Measurements from ENCODE around the gene NFKBIL1. TPM values are rescaled to one million over a fixed set of nuclear protein-coding genes. Genes with fewer than 3 reads are reported as not detected.
"Not testable (repeated sequence)": the region's sequence is repeated elsewhere in the genome, so short reads cannot be mapped to it uniquely, and the experiment has no call there.

The NFKBIL1 gene
- total RNA-seq, result 10 to 100 TPM; 28.0 to 36.6 TPM

DNA sequence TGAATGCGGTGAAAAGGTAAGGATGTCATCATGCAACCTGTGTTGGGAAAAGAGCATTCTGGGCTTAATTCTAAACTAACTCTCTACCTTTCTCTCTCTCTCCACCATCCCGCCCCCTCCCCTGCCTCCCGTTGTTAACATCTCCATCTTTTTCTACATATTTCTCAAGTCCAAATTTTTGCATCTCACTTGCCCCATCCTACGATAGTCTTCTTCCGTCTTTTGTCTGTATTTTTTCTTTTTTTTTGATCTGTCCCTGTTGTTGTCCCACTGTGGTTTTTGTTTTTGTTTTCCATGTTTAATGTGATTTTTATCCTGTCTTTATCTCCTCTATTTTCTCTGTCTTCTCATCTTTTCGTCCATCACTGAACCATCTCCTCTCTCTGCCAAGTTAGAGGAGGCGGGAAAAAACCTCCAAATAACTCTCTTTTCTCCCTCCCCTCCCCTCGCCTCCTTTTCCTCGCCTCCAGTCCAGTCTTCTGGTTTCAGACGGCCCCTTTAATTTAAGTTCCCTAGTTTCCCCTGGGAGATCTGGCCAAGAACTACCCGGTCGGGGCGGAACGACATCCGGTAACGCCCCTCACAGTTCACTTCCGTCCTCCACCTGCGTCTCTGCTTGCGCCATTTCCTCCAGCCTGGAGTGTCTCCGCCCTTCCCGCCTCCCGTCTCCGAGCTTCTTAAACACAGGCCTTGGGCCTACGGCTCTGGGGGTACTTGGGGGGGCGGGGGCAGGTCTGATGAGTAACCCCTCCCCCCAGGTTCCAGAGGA, at the start of gene NFKBIL1:
NFKBIL1 (plus strand) TSS at position 651 of the 769 bp plus-strand sequence; CDS start at position 738, 87 bp downstream.
- DNase-seq, result peak; percentile 93 to 95
- H3K36me3 Mint-ChIP-seq (ENCODE audit: insufficient read depth in 2 of 2), result peaks cover 3 to 12% of the 10 kb centered on the region in 2 donors
- peaks cover 64% of the 10 kb centered on the region for H3K4me1 Mint-ChIP-seq (ENCODE audit: low read depth)
- H3K9me3 Mint-ChIP-seq, result no peaks in the 10 kb centered on the region
- peak; percentile 86 to 87 for ATAC-seq (replicated peaks in 1 of 2)
- no peaks in the 10 kb centered on the region for H3K27me3 Mint-ChIP-seq (ENCODE audit: low read depth)
- peak within 1 kb of the TSS; percentile 92 to 98 for H3K4me3 Mint-ChIP-seq
- peak within 1 kb of the TSS; percentile 88 for H3K27ac Mint-ChIP-seq

DNA sequence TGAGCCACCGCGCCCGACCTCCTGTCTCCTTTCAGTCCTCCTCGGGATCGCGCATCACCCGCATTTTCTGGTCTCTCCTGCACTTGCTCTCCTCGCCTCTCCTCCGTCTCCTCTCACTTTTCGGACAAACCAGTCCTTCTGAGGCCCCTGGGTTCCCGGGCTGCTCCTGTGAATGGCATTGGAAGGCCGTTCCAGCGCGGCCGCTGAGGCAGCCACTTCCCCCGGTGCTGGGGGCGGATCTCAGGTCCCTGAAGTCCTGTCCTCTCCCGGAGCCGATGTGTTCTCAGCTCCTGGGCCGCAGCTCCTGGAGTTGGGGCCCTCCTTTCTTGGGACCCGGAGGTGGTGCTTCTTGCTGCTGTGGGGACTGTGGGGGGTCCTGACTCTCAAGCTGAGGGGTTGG, 48.7 kb upstream of the NFKBIL1 start:
- ATAC-seq (replicated peaks in 1 of 2) (no peak), DNase-seq (no peak)
- H3K4me3 Mint-ChIP-seq, result peak overlapping the region; percentile 84 to 96
- H3K27me3 Mint-ChIP-seq (ENCODE audit: low read depth), result no peaks in the 10 kb centered on the region
- peaks cover 76% of the 10 kb centered on the region for H3K4me1 Mint-ChIP-seq (ENCODE audit: low read depth)
- no peaks in the 10 kb centered on the region for H3K9me3 Mint-ChIP-seq
- peaks cover 0 to 5% of the 10 kb centered on the region in 2 donors for H3K36me3 Mint-ChIP-seq (ENCODE audit: insufficient read depth in 2 of 2)
- peak overlapping the region; percentile 9 for H3K27ac Mint-ChIP-seq

GRCh38 chr6:31499648-31500047, 47.8 kb upstream of the NFKBIL1 start:
- not testable (repeated sequence) for DNase-seq; H3K9me3 Mint-ChIP-seq; H3K27me3 Mint-ChIP-seq (ENCODE audit: low read depth); H3K36me3 Mint-ChIP-seq (ENCODE audit: insufficient read depth in 2 of 2); ATAC-seq (replicated peaks in 1 of 2); H3K27ac Mint-ChIP-seq
- Mint-ChIP-seq H3K4me3 (peak overlapping the region in 1 of 2 donors; percentile 84), H3K4me1 (ENCODE audit: low read depth) (peaks cover 74% of the 10 kb centered on the region)

DNA sequence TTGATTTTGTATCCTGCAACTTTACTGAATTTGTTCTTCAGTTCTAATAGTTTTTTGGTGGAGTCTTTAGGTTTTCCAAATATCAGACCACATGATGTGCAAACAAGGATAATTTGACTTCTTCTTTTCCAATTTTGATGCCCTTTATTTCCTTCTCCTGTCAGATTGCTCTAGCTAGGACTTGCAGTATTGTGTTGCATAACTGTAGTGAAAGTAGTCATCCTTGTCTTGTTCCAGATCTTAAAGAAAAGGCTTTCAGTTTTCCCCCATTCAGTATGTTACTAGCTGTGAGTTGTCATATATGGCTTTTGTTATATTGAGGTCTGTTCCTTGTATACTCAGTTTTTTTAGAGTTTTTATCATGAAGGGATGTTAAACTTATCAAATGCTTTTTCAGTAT, 44.8 kb upstream of the NFKBIL1 start:
- ATAC-seq (replicated peaks in 1 of 2) (no peak), DNase-seq (no peak)
- no peak overlapping the region for H3K4me3 Mint-ChIP-seq
- peaks cover 47% of the 10 kb centered on the region for H3K4me1 Mint-ChIP-seq (ENCODE audit: low read depth)
- H3K27ac Mint-ChIP-seq, result no peak overlapping the region
- no peaks in the 10 kb centered on the region for H3K9me3 Mint-ChIP-seq
- H3K36me3 Mint-ChIP-seq (ENCODE audit: insufficient read depth in 2 of 2), result peaks cover 0 to 5% of the 10 kb centered on the region in 2 donors
- no peaks in the 10 kb centered on the region for H3K27me3 Mint-ChIP-seq (ENCODE audit: low read depth)

DNA sequence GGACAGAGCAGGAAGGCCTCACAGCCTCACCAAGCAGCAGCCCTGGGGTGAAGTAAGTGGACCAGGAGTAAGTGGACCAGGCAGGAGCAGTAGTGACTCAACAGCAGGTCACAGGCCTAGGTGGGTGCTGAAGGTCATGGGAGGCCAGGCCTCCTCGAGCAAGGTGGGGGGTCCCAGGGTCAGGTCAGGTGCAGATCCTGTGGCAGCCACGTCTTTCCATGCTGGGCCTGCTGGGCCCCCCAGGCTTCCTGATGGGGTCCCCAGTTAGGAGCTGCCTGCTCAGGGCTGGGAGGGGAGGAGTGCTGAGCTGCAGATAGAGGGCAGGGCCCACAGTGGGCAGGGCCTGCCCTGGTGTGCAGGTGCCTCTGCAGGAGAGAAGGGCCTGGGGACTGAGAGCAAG, 38.4 kb upstream of the NFKBIL1 start:
- DNase-seq; H3K27me3 Mint-ChIP-seq (ENCODE audit: low read depth); H3K36me3 Mint-ChIP-seq (ENCODE audit: insufficient read depth in 2 of 2); H3K9me3 Mint-ChIP-seq; H3K27ac Mint-ChIP-seq; H3K4me1 Mint-ChIP-seq (ENCODE audit: low read depth); H3K4me3 Mint-ChIP-seq; ATAC-seq (replicated peaks in 1 of 2): not testable (repeated sequence)

DNA sequence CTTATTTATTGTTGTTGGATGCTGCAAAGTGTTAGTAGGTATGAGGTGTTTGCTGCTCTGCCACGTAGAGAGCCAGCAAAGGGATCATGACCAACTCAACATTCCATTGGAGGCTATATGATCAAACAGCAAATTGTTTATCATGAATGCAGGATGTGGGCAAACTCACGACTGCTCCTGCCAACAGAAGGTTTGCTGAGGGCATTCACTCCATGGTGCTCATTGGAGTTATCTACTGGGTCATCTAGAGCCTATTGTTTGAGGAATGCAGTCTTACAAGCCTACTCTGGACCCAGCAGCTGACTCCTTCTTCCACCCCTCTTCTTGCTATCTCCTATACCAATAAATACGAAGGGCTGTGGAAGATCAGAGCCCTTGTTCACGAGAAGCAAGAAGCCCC, 37.4 kb upstream of the NFKBIL1 start:
- no peak overlapping the region for H3K4me3 Mint-ChIP-seq
- DNase-seq, result no peak
- no peaks in the 10 kb centered on the region for H3K4me1 Mint-ChIP-seq (ENCODE audit: low read depth)
- ATAC-seq (replicated peaks in 1 of 2), result no peak
- H3K36me3 Mint-ChIP-seq (ENCODE audit: insufficient read depth in 2 of 2), result peaks cover 0 to 7% of the 10 kb centered on the region in 2 donors
- H3K9me3 Mint-ChIP-seq, result no peaks in the 10 kb centered on the region
- no peak overlapping the region for H3K27ac Mint-ChIP-seq
- H3K27me3 Mint-ChIP-seq (ENCODE audit: low read depth), result no peaks in the 10 kb centered on the region

DNA sequence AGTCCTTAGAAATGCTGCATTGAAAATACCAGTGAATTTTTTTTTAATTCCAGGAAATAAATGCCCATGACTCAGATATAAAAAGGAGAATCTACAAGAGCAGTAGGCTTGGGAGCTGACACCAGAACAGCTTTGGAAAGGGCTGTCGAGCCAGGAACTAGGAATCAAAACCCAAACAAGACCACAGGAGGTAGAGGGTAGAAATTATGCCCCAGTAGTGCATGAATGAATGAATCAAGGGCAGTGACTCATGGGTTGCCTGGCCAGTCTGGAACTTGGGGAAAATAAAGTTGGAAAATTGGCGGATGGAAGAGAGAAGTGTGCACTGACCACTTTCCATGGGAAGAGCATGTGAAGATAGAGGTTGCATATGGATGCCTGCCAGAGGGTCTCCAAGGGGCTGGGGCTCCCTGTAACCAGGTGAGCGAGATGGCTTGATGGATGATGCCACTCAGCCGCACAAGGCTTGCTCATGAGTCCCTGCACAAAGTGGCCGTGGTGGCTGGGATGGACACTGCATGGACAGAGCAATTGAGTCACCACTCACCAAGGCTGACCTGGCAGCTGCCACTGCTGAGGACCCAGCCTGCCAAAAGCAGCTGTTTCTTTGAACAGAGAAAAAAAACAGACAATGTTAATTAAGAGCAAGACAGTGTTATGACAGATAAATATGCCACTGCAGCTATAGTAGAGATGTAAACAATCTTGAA, 33.8 kb upstream of the NFKBIL1 start:
- peaks cover 0 to 6% of the 10 kb centered on the region in 2 donors for H3K36me3 Mint-ChIP-seq (ENCODE audit: insufficient read depth in 2 of 2)
- H3K4me3 Mint-ChIP-seq, result no peak overlapping the region
- ATAC-seq (replicated peaks in 1 of 2) (no peak), DNase-seq (no peak)
- no peaks in the 10 kb centered on the region for H3K9me3 Mint-ChIP-seq
- no peak overlapping the region for H3K27ac Mint-ChIP-seq
- no peaks in the 10 kb centered on the region for H3K27me3 Mint-ChIP-seq (ENCODE audit: low read depth)
- no peaks in the 10 kb centered on the region for H3K4me1 Mint-ChIP-seq (ENCODE audit: low read depth)

DNA sequence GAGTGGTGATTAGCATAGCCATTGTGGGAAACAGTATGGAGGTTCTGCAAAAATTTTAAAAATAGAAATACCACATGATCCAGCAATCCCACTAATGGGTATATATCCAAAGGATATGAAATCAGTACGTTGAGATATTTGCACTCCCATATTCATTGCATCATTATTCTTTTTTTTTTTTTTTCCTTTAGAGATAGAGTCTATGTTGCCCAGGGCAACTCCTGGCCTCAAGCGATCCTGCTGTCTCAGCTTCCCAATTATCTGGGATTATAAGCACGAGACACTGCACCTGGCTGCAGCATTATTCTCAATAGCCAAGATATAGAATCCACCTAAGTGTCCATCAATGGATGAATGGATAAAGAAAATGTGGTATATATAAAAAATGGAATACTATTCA, 25.6 kb upstream of the NFKBIL1 start:
- ATAC-seq (replicated peaks in 1 of 2), result no peak
- Mint-ChIP-seq H3K27me3 (ENCODE audit: low read depth) (no peaks in the 10 kb centered on the region), H3K4me1 (ENCODE audit: low read depth) (no peaks in the 10 kb centered on the region), H3K27ac (no peak overlapping the region), H3K36me3 (ENCODE audit: insufficient read depth in 2 of 2) (no peaks in the 10 kb centered on the region), H3K4me3 (no peak overlapping the region), H3K9me3 (no peaks in the 10 kb centered on the region)
- no peak for DNase-seq

DNA sequence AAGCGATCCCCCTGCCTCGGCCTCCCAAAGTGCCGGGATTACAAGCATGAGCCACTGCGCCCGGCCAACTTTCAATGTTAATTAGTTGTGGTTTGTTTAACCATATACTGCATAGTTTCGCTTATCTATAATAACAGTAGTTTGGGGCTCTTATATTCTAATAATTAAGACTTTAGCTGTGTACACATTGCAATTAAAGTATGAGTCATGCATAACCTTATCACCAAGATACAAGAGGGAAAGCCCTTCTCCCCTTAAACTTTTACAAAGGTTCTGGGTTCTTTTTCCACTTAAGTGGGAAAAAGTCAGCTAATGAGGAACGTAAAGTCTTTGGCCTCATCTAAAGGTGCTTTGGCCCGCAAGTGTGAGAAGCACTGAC, 21.9 kb upstream of the NFKBIL1 start:
- no peak overlapping the region for H3K27ac Mint-ChIP-seq
- no peaks in the 10 kb centered on the region for H3K4me1 Mint-ChIP-seq (ENCODE audit: low read depth)

GRCh38 chr6:31525932-31526591, 21.3 kb upstream of the NFKBIL1 start:
- DNase-seq, result no peak
- H3K4me3 Mint-ChIP-seq, result no peak overlapping the region
- H3K4me1 Mint-ChIP-seq (ENCODE audit: low read depth), result no peaks in the 10 kb centered on the region
- H3K27me3 Mint-ChIP-seq (ENCODE audit: low read depth), result no peaks in the 10 kb centered on the region
- H3K27ac Mint-ChIP-seq, result peak overlapping the region; percentile 6
- no peaks in the 10 kb centered on the region for H3K9me3 Mint-ChIP-seq
- ATAC-seq (replicated peaks in 1 of 2), result peak; percentile 8 to 21
- peaks cover 8 to 13% of the 10 kb centered on the region in 2 donors for H3K36me3 Mint-ChIP-seq (ENCODE audit: insufficient read depth in 2 of 2)

More for the DNA sequence above, 21.9 kb upstream of the NFKBIL1 start:
- Mint-ChIP-seq H3K4me3 (no peak overlapping the region), H3K36me3 (ENCODE audit: insufficient read depth in 2 of 2) (peaks cover 4 to 9% of the 10 kb centered on the region in 2 donors), H3K9me3 (no peaks in the 10 kb centered on the region), H3K27me3 (ENCODE audit: low read depth) (no peaks in the 10 kb centered on the region)
- ATAC-seq (replicated peaks in 1 of 2) (no peak), DNase-seq (no peak)

DNA sequence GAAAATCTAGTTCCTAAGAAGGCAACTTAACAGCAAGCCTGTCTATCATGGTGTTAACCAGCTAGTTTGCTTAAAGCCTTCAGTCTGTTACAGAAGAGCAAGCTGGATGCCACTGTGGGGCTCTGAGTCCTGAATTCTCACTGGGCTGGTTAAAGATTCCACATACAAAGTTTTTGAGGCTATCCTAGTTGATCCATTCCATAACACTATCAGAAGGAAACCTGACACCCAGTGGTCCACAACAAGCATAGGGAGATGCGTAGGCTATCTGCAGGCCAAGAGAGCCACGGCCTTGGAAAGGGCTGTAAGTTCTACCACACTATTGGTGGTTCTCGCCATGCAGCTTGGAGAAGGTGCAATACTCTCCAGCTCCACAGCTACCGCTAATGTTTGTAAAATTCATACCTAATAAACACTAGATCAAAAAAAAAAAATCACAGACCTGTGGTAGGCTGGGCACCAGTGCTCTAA, 19.1 kb upstream of the NFKBIL1 start:
- Mint-ChIP-seq H3K36me3 (ENCODE audit: insufficient read depth in 2 of 2) (peaks cover 13 to 22% of the 10 kb centered on the region in 2 donors), H3K27me3 (ENCODE audit: low read depth) (no peaks in the 10 kb centered on the region), H3K9me3 (no peaks in the 10 kb centered on the region), H3K4me3 (no peak overlapping the region), H3K4me1 (ENCODE audit: low read depth) (peaks cover 11% of the 10 kb centered on the region), H3K27ac (no peak overlapping the region)
- ATAC-seq (replicated peaks in 1 of 2) (peak; percentile 12 to 18), DNase-seq (no peak)

- Mint-ChIP-seq H3K27ac (no peak within 1 kb of the TSS), H3K27me3 (ENCODE audit: low read depth) (no peaks in the 10 kb centered on the region), H3K36me3 (ENCODE audit: insufficient read depth in 2 of 2) (peaks cover 15 to 24% of the 10 kb centered on the region in 2 donors), H3K4me3 (no peak within 1 kb of the TSS), H3K4me1 (ENCODE audit: low read depth) (peaks cover 13% of the 10 kb centered on the region), H3K9me3 (no peaks in the 10 kb centered on the region)
- DNase-seq, result no peak
- ATAC-seq (replicated peaks in 1 of 2), result peak; percentile 12 to 15
These were observed 18.5 kb upstream of the NFKBIL1 start, which contains the start of gene MCCD1 for GRCh38 chr6:31528821-31529328. TSS of gene MCCD1 (plus strand) at chr6:31528962. CDS start at chr6:31529015, 53 bp downstream.
